HepG2 (cell line): ENCODE results near the gene IFI30. TPM values are rescaled to one million over a fixed set of nuclear protein-coding genes. Genes with fewer than 3 reads are reported as not detected.
A peak's percentile ranks its signal among the peaks of the same experiment; 100 is the strongest.

Source experiments
- CBX5 ChIP-seq: sonication (generic); formaldehyde crosslinking; IDR thresholded peaks from 2 replicates; pipeline ENCODE4 v1.4.0; 2020; ENCODE audit warnings: missing genetic modification reagents, borderline replicate concordance
- CTCF ChIP-seq: sonication (generic); formaldehyde crosslinking; IDR thresholded peaks from 2 replicates; pipeline ENCODE4 v1.5.0; 2020; ENCODE audit warnings: mild to moderate bottlenecking, missing genetic modification reagents, moderate library complexity
- DBP ChIP-seq: sonication (generic); formaldehyde crosslinking; IDR thresholded peaks from 2 replicates; pipeline ENCODE4 v1.4.0; 2020; ENCODE audit warnings: missing genetic modification reagents; ENCODE audit errors: not compliant biosample characterization
- ELF1 ChIP-seq: sonication (generic); formaldehyde crosslinking; IDR thresholded peaks from 2 replicates; pipeline ENCODE4 v1.4.0; 2020; ENCODE audit warnings: missing genetic modification reagents
- GLI4 ChIP-seq: sonication (generic); formaldehyde crosslinking; IDR thresholded peaks from 2 replicates; pipeline ENCODE4 v1.5.1; 2020; ENCODE audit warnings: missing genetic modification reagents, mild to moderate bottlenecking, moderate library complexity, borderline replicate concordance
- NFE2L2 ChIP-seq: fragments of 150-350 bp; IDR thresholded peaks from 2 replicates; pipeline ENCODE4 v1.6.1; 2014; ENCODE audit warnings: low read length
- NFIB ChIP-seq: sonication (generic); formaldehyde crosslinking; IDR thresholded peaks from 2 replicates; pipeline ENCODE4 v1.9.0; 2021; ENCODE audit warnings: missing genetic modification reagents, mild to moderate bottlenecking, borderline replicate concordance
- RXRB ChIP-seq: IDR thresholded peaks from 2 replicates; pipeline ENCODE4 v1.6.1; 2016; ENCODE audit warnings: borderline replicate concordance, missing genetic modification reagents, missing compliant biosample characterization
- THAP8 ChIP-seq: sonication (generic); formaldehyde crosslinking; IDR thresholded peaks from 2 replicates; pipeline ENCODE4 v1.5.1; 2020; ENCODE audit warnings: missing genetic modification reagents, mild to moderate bottlenecking, borderline replicate concordance
- THAP9 ChIP-seq: sonication (generic); formaldehyde crosslinking; IDR thresholded peaks from 2 replicates; pipeline ENCODE4; 2020; ENCODE audit warnings: missing genetic modification reagents, mild to moderate bottlenecking, borderline replicate concordance
- ZFP1 ChIP-seq: IDR thresholded peaks from 2 replicates; pipeline ENCODE4 v1.6.1; 2016
- ZNF512B ChIP-seq: sonication (generic); formaldehyde crosslinking; IDR thresholded peaks from 2 replicates; pipeline ENCODE4 v1.5.1; 2020; ENCODE audit warnings: missing genetic modification reagents, mild to moderate bottlenecking, borderline replicate concordance
- ZNF550 ChIP-seq: sonication (generic); formaldehyde crosslinking; IDR thresholded peaks from 2 replicates; pipeline ENCODE4 v1.4.0; 2020; ENCODE audit warnings: mild to moderate bottlenecking, missing genetic modification reagents, borderline replicate concordance
- ZNF609 ChIP-seq: sonication (generic); formaldehyde crosslinking; IDR thresholded peaks from 2 replicates; pipeline ENCODE4 v1.4.0; 2020; ENCODE audit warnings: mild to moderate bottlenecking, missing genetic modification reagents, borderline replicate concordance
- polyA plus RNA-seq, 8 experiments: library from polyadenylated mRNA; depleted of rRNA in 3 of 8; stranded (reverse) in 7 of 8; unstranded in 1 of 8; fragments of >200 nt; fragmentation: Illumina TruSeq in 4 of 8; extraction: Trizol in 4 of 8; gene quantifications; 2 replicates each; pipeline versions ENCODE4 v1.2.1 to v1.2.3, GENCODE V29; 2011 to 2016; ENCODE audit warnings: low read depth in 4 of 8, missing spikeins in 1 of 8, mixed read lengths in 1 of 8; ENCODE audit not compliant: insufficient read depth in 1 of 8
- total RNA-seq, 5 experiments: library from RNA; depleted of rRNA; stranded (reverse); fragments of >200 nt; fragmentation: Illumina TruSeq; extraction: Trizol; gene quantifications; 2 replicates each; pipeline ENCODE4 v1.2.3, GENCODE V29; 2016; ENCODE audit warnings: low read depth in 1 of 5

The IFI30 gene
- total and polyA plus RNA-seq, 2 of the 13 experiments (the other 11 are each of a cell fraction or from before 2014, with no cell fraction given), result 25.0 to 79.4 TPM

GRCh38 chr19:18167975-18168645 lies 5.5 kb upstream of the IFI30 start (continued):
- TF ChIP-seq GLI4 (CRISPR knock-in tag), result no peak
- TF ChIP-seq THAP9 (CRISPR knock-in tag), result no peak
- TF ChIP-seq NFIB (CRISPR knock-in tag), result no peak
- TF ChIP-seq ZNF512B, result no peak
- peak; percentile 80 for TF ChIP-seq CTCF (CRISPR knock-in tag)
- TF ChIP-seq ZNF609 (CRISPR knock-in tag), result no peak
- no peak for TF ChIP-seq THAP8 (CRISPR knock-in tag)
- TF ChIP-seq ZNF550 (CRISPR knock-in tag), result no peak
- no peak for TF ChIP-seq ZFP1 (CRISPR knock-in tag)
- TF ChIP-seq CBX5 (CRISPR knock-in tag), result no peak
- TF ChIP-seq NFE2L2, result no peak
- TF ChIP-seq ELF1, result no peak
- TF ChIP-seq DBP (CRISPR knock-in tag), result no peak
- no peak for TF ChIP-seq RXRB (CRISPR knock-in tag)
